Mesodermal cell (in vitro differentiated cells): ENCODE results near the gene MRPL55.
A peak's percentile ranks its signal among the peaks of the same experiment; 100 is the strongest.

Experiments
- H3K27ac ChIP-seq: 2 replicates; pipeline ENCODE4 v1.7.0; 2013; ENCODE audit warnings: mild to moderate bottlenecking, low read depth, low read length, moderate library complexity; ENCODE audit not compliant: severe bottlenecking
- H3K36me3 ChIP-seq: 2 replicates; pipeline ENCODE4 v1.7.1; 2013; ENCODE audit warnings: mild to moderate bottlenecking, low read length, moderate library complexity; ENCODE audit not compliant: control insufficient read depth, insufficient read depth
- H3K4me1 ChIP-seq: one replicate; pipeline ENCODE4 v1.7.1; 2013; ENCODE audit warnings: mild to moderate bottlenecking, low read length; ENCODE audit not compliant: insufficient read depth, control insufficient read depth, poor library complexity, severe bottlenecking
- H3K4me3 ChIP-seq: 2 replicates; pipeline ENCODE4 v1.7.0; 2013; ENCODE audit warnings: low read length, control low read depth, mild to moderate bottlenecking; ENCODE audit not compliant: insufficient read depth, poor library complexity, severe bottlenecking; ENCODE audit errors: extremely low read depth
- H3K9me3 ChIP-seq: 2 replicates; pipeline ENCODE4 v1.7.1; 2013; ENCODE audit warnings: mild to moderate bottlenecking, low read length, moderate library complexity; ENCODE audit not compliant: control insufficient read depth
- WGBS, 2 experiments: methylation state at CpG; one replicate each; pipeline ENCODE4 v1.1.5; 2013; ENCODE audit warnings: missing lambda C conversion rate in 2 of 2; ENCODE audit not compliant: insufficient coverage in 2 of 2; 5-methylcytosine and 5-hydroxymethylcytosine counted together

The MRPL55 gene

DNA sequence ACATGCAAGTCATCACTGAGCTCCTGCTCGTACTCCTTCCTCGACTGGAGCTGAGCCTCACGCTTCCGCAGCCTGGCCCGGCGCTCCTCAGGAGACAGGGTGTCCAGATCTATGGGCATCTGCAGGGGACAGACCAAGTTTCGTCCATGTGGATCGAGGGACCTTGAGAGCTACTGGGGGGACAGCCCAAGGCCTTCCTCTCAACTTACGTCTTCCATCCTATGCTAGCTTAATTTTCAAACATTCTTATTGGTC is 2.4 kb downstream of the MRPL55 start:
- Histone ChIP-seq H3K9me3 (no peaks in the 10 kb centered on the region), H3K36me3 (peaks cover 18% of the 10 kb centered on the region), H3K27ac (no peak overlapping the region), H3K4me3 (no peak overlapping the region), H3K4me1 (peaks cover 14% of the 10 kb centered on the region)
- 97 to 99% methylated on average over 9 of the region's 9 CpGs for WGBS, 2 experiments

GRCh38 chr1:228105996-228106799 is 2.9 kb downstream of the MRPL55 start:
- no peak overlapping the region for H3K27ac ChIP-seq
- no peaks in the 10 kb centered on the region for H3K9me3 ChIP-seq
- peaks cover 16% of the 10 kb centered on the region for H3K4me1 ChIP-seq
- H3K36me3 ChIP-seq: peaks cover 18% of the 10 kb centered on the region
- 93 to 98% methylated on average over 7 to 8 of the region's 8 CpGs for WGBS, 2 experiments
- no peak overlapping the region for H3K4me3 ChIP-seq

GRCh38 chr1:228105270-228105995 is 3.7 kb downstream of the MRPL55 start:
- no peaks in the 10 kb centered on the region for H3K9me3 ChIP-seq
- 91 to 95% methylated on average over 9 of the region's 9 CpGs for WGBS, 2 experiments
- H3K36me3 ChIP-seq: peaks cover 26% of the 10 kb centered on the region
- no peak overlapping the region for H3K4me3 ChIP-seq
- no peak overlapping the region for H3K27ac ChIP-seq
- peaks cover 16% of the 10 kb centered on the region for H3K4me1 ChIP-seq

DNA sequence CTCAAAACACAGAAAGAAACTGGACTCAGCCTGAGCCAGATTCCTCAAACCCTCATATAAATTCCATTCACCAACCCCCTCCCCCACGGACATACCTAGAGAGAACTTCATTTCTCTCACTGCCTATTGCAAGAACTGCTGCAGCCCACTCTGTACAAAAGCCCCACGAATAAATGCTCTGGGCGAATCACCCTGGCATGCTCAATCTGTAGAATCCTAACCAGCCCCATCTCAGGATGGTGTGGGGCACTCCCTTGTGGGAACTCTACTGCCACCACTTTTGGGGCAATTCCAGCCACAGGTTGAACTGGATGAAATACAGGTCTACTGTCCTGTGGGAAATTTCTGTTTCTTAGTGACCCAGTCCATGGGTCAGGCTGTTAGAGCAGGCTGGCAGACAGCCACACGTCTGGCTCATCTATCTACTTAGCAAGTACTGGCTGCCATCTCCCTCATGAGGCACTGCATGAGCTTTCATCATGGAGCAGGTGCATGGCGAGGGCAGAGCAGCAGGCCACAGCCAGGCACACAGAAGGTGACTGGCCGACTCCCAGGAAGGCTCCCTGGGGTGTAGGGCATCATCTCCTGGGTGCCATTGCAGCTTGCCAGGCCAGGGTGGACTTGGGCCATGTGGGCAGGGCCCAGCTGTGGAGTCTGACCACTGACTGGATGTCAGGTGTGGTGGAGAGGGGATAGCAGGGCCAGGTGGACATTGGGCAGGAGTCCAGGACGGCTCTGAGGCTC is 4.4 kb downstream of the MRPL55 start:
- WGBS, 2 experiments: 94% methylated on average over 6 to 7 of the region's 7 CpGs
- peaks cover 33% of the 10 kb centered on the region for H3K36me3 ChIP-seq

DNA sequence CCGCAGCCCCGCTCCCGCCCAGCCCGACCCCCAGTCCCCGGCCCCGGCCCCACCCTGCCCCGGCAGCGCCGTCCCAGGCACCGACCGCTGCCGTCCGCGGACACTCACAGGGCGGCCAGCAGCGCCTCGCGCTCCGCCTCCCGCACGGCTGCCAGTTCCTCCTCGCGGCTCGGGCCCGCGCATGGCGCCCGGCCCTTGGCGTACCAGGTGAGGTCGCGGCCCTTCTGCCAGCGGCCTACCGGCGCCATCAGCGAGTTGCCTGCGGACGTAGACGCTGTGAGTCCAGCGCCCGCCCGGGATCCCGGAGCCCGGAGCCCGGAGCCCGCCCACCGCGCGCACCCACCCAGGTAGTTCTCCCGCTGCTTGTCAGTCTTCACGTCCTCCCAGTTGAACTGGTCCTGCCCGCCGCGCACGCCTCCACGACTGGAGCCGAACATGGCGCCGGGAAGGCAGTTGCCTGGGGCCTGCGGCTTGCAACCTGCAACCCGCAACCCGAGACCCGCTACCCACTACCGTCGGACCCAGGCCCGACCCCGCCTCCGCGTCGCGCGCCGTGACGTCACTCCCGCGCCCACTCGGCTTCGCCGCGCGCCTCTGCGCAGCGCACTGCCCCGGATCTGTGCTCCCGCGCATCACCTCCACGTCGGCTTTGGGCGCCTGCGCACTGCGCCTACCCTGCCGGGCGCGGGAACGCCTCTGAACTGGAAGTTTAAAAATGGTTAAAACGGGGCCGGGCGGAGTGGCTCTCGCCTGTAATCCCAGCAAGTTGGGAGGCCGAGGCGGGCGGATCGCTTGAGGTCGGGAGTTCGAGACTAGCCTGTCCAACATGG is 6.1 kb downstream of the MRPL55 start, which contains the start of gene C1orf35:
Gene C1orf35, minus strand, starts transcription at position 535 of the 830 bp plus-strand sequence. Its CDS starts 98 bp downstream, at position 437.
- Histone ChIP-seq H3K4me1 (peaks cover 6% of the 10 kb centered on the region), H3K36me3 (peaks cover 50% of the 10 kb centered on the region), H3K27ac (peak within 1 kb of the TSS; percentile 69), H3K9me3 (no peaks in the 10 kb centered on the region), H3K4me3 (peak within 1 kb of the TSS; percentile 93)
- WGBS, 2 experiments: 0 to 1% methylated on average over 71 to 93 of the region's 104 CpGs

More for the DNA sequence above, 4.4 kb downstream of the MRPL55 start:
- Histone ChIP-seq H3K4me1 (peaks cover 10% of the 10 kb centered on the region), H3K27ac (peak overlapping the region; percentile 53), H3K9me3 (no peaks in the 10 kb centered on the region), H3K4me3 (peak overlapping the region; percentile 93)

DNA sequence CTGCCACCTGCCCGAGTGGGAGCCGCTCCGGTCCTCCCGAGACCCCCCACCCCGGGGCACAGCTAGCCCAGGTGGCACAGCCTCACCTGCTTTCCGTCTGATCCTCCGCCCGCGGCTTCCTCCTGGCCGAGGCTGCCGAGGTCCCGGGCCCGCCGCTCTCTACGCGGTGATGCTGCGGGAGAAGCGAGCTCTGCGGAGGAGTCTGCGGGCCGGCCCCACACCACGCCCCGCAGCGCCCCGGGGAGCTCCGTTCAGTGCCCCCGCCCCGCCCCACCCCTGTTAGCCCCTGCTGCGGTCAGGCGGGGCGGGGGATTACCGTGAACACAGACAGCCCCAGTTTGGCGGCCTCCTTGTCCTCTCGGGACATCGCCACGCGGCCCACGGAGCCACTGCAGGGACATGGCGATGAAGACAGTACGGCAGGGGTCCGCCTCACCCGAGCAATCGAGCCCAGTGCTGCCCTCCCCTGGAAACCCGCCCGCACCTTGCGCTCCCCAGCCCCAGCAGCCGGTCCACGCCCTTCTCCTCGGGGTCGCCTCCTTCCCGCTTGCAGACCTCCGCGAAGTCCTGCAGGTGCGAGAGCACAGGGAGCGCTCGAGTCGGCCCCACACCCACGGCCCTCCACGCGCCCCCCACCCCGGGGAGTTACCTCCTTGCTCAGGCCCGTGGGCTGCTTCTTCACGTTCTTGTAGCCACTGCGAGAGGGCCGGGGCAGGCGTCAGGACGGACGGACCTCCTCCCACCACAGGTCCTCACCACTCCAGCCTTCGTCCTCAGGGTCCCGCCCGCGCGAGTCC is 6.9 kb downstream of the MRPL55 start:
- Histone ChIP-seq H3K9me3 (no peaks in the 10 kb centered on the region), H3K27ac (no peak overlapping the region), H3K4me1 (peaks cover 6% of the 10 kb centered on the region), H3K36me3 (peaks cover 51% of the 10 kb centered on the region), H3K4me3 (peak overlapping the region; percentile 93)
- WGBS, 2 experiments: 12 to 14% methylated on average over 28 to 55 of the region's 73 CpGs

DNA sequence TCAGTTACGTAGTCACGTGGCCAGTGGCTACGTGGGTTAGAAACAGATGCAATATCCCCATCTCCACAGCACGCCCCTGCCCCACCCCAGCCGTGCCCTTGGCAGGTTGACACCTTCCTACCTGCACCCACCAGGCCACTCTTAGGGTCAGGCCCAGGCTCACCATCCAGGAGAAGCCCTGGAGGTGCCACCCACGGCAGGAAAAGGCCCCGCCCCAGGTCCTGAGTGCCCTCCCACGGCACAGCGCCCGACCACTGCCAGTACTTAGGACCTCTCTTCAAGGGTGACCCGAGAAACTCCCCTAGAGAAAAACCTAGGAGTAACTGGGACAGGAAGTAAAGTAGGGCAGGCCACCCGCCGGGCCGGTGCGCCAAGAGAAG is 7.5 kb downstream of the MRPL55 start:
- Histone ChIP-seq H3K9me3 (no peaks in the 10 kb centered on the region), H3K4me1 (peaks cover 6% of the 10 kb centered on the region), H3K27ac (no peak overlapping the region), H3K4me3 (peak overlapping the region; percentile 93), H3K36me3 (peaks cover 51% of the 10 kb centered on the region)
- 77 to 79% methylated on average over 9 to 15 of the region's 15 CpGs for WGBS, 2 experiments

DNA sequence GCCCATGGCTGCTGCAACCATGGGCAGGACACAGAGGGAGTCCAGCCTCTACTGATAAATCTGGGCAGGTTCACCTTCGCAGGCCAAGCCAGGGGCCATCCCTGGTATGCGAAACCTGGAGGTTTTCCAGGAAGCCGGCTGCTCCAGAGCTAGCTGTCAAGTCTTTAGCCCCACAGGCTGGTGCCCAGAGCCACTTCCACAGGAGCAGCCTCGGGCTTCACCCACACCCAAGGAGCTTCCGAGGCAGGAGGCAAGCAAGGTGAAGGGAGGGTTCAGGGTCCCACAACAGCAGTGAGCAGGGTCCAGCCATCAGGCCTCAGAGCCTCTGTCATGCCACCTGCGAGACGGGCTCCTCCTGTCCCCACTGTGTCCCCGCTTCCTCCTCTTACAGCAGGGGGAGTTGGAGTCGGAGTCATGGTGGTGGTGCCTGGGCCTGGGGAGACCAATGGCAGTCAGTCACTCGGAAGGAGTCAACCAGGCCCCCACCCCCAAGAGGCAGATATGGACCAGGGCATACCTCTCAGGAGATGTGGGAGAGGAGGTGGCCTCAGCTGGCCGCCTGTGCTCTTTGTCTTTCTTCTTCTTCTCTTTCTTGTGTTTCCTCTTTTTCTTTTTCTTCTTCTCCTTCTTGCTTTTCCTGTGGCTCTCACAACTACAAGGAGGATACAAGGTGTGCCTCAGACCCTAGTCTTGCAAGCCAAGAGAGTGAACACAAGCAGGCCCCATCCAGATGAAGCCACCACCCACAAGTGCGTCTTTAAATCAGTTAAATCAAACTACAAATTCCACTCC is 8.1 kb downstream of the MRPL55 start:
- Histone ChIP-seq H3K9me3 (no peaks in the 10 kb centered on the region), H3K27ac (no peak overlapping the region), H3K4me1 (peaks cover 6% of the 10 kb centered on the region), H3K36me3 (peaks cover 52% of the 10 kb centered on the region), H3K4me3 (peak overlapping the region; percentile 93)
- 92 to 99% methylated on average over 5 of the region's 12 CpGs for WGBS, 2 experiments

GRCh38 chr1:228099331-228099732 is 9.8 kb downstream of the MRPL55 start:
- peaks cover 6% of the 10 kb centered on the region for H3K4me1 ChIP-seq
- peaks cover 5% of the 10 kb centered on the region for H3K9me3 ChIP-seq
- 96% methylated on average over 4 of the region's 4 CpGs for WGBS, 2 experiments
- H3K27ac ChIP-seq: no peak overlapping the region
- no peak overlapping the region for H3K4me3 ChIP-seq
- peaks cover 68% of the 10 kb centered on the region for H3K36me3 ChIP-seq
